GM19455 (cell line): Measurements from ENCODE around the gene FZR1.

Experiments
- ATAC-seq: cut with Tn5 transposase; IDR thresholded peaks from one replicate; pipeline ENCODE4 v1.9.1; 2021; ENCODE audit not compliant: unreplicated experiment

FZR1 gene

DNA sequence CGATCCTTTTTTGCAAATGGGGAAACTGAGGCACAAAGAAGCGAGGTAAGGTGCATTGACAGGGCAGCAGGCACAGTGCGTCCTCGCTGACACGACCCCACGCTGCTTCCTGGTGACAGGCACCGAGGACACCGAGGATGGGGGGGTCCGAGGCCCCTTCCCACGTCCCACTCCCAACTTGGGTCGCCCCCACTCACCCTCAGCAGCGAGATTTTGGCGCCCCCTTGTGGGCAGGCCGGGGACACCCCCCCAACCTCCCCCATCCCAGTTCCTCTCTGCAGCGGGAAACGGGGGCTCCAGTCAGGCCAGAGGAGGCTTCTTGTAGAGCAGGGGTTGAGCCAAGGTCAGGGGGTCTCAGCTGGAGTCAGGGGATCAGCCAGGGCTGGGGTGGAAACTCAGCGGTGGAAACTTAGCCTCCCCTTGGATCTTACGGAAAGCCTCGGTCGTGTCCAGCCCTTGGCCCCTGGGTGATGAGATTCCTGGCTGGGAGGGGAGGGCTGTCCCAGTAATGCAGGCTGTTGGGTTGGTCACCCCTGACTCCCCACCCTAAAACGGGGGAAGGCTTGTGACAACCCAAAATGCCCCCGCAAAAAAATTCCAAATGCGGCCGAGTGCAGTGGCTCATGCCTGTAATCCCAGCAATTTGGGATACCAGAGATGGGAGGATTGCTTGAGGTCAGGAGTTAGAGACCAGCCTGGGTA, 34.0 kb upstream of the FZR1 start:
- no peak for ATAC-seq

- ATAC-seq = no peak
Observed at GRCh38 chr19:3474010-3474409, 32.1 kb upstream of the FZR1 start.

DNA sequence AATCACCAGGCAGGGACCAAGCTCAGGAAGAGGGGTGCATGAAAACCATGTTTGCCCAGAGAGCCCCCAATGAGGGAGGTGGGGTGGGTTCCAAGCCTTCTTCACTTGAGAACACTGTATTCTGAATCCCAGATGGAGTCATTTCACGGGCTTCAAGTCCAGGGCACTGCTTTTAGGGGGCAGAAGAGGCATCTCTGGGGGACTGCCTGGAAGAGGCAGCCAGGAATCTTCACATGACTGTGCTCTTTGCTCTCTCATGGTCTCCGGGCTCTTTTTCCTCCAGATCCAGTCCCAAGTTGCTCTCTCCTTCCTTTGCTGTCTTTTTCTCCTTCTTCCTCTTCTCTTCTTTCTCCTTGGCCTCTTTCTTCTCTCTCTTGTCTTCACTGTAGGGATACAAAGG, 31.5 kb upstream of the FZR1 start:
- ATAC-seq = no peak

GRCh38 chr19:3475449-3475848, 30.7 kb upstream of the FZR1 start:
- no peak for ATAC-seq

DNA sequence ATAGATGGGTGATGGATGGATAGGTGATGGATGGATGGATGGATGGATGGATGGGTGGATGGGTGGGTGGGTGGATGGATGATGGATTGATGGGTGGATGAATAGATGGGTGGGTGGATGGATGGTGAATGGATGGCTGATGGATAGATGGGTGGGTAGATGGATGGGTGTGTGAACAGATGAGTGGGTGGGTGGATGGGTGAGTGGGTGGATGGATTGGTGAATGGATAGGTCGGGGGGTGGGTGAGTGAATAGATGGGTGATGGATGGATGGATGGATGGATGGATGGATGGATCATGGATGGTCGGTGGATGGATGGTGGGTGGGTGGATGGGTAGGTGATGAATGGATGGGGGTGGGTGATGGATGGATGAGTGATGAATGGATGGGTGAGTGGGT, 29.3 kb upstream of the FZR1 start:
- no peak for ATAC-seq

GRCh38 chr19:3477506-3477905, 28.6 kb upstream of the FZR1 start:
- no peak for ATAC-seq

DNA sequence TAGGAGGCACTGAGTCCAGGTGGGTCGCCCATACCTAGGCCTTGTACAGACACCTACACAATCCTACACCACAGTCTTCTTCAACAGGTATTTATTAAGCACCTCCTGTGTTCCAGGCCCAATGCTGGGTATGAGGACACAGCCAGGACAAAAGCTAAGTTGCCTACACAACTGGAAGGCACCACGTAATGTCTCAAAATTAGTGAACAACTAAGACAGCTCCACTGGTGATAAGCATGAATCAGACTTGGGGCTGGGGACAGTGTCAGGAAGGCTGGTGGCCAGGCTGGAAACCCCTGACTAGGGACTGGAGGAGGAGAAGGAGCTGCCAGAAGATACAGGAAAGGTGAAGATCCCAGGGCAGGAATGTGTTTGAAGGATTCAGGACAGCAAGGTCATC, 28.2 kb upstream of the FZR1 start:
- no peak for ATAC-seq

DNA sequence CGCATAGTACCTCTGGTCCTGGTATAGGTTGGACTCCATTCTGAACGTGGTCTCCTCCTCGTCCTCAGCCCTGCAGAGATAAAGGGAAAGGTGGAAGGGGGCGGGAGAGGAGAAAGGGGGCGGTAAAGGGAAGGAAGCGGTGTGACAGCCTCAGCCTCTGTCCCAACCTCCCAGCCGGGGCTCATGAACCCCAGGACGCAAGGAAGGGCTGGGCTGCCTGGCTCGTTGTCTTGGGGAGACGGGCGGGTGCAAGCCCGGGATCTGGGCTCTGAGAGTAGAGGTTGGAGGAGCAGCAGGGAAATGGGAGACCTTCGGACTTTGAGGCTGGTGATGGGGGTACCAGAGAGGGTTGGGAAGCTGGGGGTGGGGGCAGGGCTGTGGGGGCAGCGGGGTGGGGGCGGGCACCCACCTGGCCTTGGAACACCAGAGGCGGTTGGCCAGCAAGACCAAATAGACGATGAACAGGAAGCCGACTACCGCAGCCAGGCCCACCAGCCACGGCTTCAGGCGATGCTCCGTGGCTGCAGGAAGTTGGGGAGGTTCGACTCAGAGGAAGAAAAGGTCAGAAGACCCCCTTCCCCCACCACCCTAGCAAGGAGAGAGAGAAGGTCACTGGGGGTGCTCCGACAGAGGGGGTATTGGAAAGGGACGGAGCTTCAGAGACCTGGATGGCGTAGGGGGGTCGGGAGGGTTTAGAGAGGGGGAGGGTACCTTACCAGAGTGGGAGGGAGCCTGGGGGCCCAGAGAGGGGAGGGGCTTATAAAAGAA, 27.5 kb upstream of the FZR1 start:
- no peak for ATAC-seq

GRCh38 chr19:3479177-3479833, 26.8 kb upstream of the FZR1 start:
- ATAC-seq = no peak

- ATAC-seq = no peak
Observed at GRCh38 chr19:3479834-3480215, 26.3 kb upstream of the FZR1 start.

- ATAC-seq = no peak
Observed at GRCh38 chr19:3480383-3481091, 25.6 kb upstream of the FZR1 start, which contains the start of gene SMIM24. Gene SMIM24, minus strand, starts transcription at chr19:3480525. Its CDS starts 62 bp downstream, at chr19:3480463.

DNA sequence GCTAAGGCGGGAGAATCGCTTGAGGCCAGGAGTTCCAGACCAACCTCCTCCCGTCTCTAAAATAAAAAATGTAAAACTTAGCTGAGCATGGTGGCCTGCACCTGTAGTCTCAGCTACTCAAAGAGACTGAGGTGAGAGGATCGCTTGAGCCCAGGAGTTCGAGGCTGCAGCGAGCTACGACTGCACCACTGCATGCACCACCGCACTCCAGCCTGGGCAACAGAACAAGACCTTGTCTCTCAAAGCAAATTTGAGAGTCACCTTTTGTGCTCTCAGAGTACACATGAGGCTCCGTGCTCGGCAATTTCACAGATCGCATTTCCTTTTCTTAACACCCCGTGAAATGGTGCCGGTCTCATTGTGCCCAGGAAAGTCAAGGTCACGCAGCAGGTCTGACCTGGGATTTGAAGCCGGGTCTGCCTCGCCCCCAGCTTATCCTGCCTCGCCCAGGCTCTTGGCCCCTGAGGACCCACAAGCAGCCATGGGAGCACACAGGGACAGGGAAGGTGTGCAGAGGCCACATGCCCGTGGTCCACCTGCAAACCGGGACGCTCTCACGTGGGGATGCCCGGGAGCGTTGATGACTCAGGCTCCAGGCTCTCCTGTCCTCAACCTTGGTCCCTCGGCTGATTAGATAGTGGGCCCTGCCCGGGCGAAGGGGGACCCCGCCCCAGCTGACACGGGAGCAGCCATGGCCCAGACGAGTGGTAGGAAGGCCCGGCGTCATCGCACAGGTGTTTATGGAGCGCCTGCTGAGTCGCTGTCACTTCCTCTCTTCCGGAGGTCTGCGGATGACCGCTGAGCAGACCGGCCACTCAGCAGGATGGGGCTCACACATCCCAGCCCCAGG, 24.6 kb upstream of the FZR1 start:
- ATAC-seq = no peak

- ATAC-seq = no peak
Observed at GRCh38 chr19:3482507-3483225, 23.4 kb upstream of the FZR1 start.

DNA sequence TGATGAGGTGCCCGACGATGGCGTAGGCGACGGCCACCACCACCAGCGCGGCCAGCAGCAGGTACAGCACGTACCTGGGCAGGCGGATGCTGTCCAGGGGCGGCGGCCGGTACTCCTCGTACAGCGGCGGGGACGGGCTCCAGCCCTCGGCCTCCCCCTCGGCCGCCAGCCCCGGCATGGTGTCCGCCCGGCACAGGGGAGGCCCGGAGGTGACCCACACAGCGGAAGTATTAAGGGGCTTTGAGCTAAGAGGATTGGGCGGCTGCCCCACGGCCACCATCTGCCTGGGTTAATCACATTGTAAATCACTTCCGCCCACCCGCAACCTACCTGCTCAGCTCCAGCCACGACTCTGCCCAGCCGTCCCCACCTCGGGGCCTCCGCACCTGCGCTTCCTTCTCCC, 22.9 kb upstream of the FZR1 start, which contains the start of gene SMIM44:
TSS of gene SMIM44 (minus strand) at position 216 of the 403 bp plus-strand sequence. CDS start at position 178, 38 bp downstream.
- ATAC-seq = no peak

GRCh38 chr19:3491396-3492119, 14.6 kb upstream of the FZR1 start:
- no peak for ATAC-seq

DNA sequence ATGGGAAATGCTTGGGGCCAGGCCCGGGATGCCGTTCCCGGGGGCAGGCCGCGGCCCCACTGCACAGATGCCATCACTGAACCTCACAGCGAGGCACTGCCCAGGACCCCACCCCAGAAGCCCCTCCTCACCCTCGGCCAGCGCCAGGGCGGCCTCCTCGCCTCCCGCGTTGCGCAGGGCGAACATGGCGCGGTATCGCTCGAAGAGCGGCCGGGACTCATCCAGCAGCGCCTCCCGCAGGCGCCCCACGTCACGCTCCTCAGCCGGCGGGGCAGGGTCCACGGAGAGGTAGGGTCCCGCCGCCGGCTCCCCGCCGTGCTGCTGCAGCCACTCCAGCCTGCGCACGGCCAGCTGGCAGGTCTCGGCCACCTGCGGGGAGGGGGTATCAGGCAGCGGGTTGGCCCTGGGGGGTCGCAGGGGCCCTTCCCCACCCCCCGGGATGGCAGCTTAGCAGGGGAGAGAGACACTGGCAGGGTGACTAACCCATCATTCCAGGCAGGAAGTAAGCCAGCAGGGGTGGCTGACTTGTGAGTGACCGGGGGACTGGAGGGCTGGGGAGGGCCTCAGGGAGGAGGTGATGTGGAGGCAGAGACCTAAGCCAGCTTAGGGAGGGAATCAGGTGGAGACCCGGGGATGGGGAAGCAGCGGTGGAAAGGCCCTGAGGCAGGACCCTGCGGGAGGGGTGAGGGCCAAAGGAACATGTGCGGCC, 13.8 kb upstream of the FZR1 start:
- ATAC-seq = no peak

GRCh38 chr19:3492919-3493318, 13.2 kb upstream of the FZR1 start:
- no peak for ATAC-seq

DNA sequence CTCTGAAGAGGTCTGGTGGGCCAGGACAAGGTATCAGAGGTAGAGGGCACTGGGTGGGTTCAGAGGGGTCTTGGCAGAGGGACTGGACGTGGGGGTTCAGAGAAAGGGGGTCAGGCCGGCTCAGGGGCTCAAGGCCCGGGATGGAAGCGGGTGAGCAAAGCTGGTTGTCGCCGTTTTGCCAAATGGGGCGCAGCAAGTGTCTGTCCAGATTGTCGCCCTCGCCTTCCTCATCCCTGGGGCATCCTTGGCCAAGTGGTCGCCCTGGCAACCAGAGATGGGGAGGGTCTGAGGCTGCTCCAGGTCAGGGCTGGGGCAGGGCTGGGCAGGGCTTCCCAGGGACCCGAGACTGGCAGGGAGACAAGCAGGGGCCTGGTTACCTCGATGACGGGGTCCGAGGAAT, 12.5 kb upstream of the FZR1 start:
- no peak for ATAC-seq
